Measurements from ENCODE around the gene PFKFB3. TPM values are rescaled to one million over a fixed set of nuclear protein-coding genes. Genes with fewer than 3 reads are reported as not detected.

Gene PFKFB3
- total RNA-seq, 1 experiment from 2014 or later, result 36.8 TPM

- H3K36me3 Mint-ChIP-seq (ENCODE audit: insufficient read depth in 1 of 3, low read depth in 3 of 3), result peaks cover 43 to 89% (median 88%) of the 10 kb centered on the region in 3 experiments; a peak in 6 of 7 replicates
- H2BK12ac ChIP-seq (ENCODE audit: insufficient read length, low read depth, low read length), result no peak overlapping the region
- H3K27ac ChIP-seq (ENCODE audit: insufficient read length, low read depth, low read length), result no peak overlapping the region
These were observed 27.6 kb downstream of the PFKFB3 start for GRCh38 chr10:6230315-6230714.

More at GRCh38 chr10:6230315-6230714, 27.6 kb downstream of the PFKFB3 start:
- H4K8ac ChIP-seq (replicated peaks; ENCODE audit: insufficient read length, low read depth, low read length), result no peak overlapping the region
- no peak overlapping the region for H3K4ac ChIP-seq (ENCODE audit: low read depth, low read length)
- no peak overlapping the region for H2AFZ ChIP-seq (ENCODE audit: low read length)
- no peak overlapping the region for H3K56ac ChIP-seq (ENCODE audit: insufficient read length, low read depth, low read length)
- H3K18ac ChIP-seq (ENCODE audit: insufficient read length, low read depth, low read length), result no peak overlapping the region
- H3K23me2 ChIP-seq (ENCODE audit: insufficient read length, low read depth, low read length, poor library complexity, severe bottlenecking), result no peaks in the 10 kb centered on the region
- Mint-ChIP-seq H3K27me3 (ENCODE audit: low read depth) (no peaks in the 10 kb centered on the region), H3K27ac (peak overlapping the region in 2 of 3 experiments; percentile 42 to 54; a peak in 2 of 7 replicates), H3K9me3 (no peaks in the 10 kb centered on the region), H3K4me3 (no peak overlapping the region), H3K4me1 (no peaks in the 10 kb centered on the region; a peak in 1 of 4 replicates)
- H3K23ac ChIP-seq (ENCODE audit: insufficient read length, low read depth, low read length), result no peak overlapping the region
- no peak overlapping the region for H4K5ac ChIP-seq (ENCODE audit: insufficient read length, low read depth, low read length)
- no peak overlapping the region for H2AK5ac ChIP-seq (ENCODE audit: insufficient read length, low read length)
- H4K20me1 ChIP-seq (ENCODE audit: control insufficient read depth, insufficient read depth, insufficient read length), result peaks cover 2% of the 10 kb centered on the region
- H2BK120ac ChIP-seq (ENCODE audit: low read depth, low read length, poor library complexity, severe bottlenecking), result no peak overlapping the region
- no peak overlapping the region for H2BK5ac ChIP-seq (ENCODE audit: insufficient read length, low read length)
- no peak overlapping the region for H3K14ac ChIP-seq (ENCODE audit: insufficient read depth, low read length)
- H3K9ac ChIP-seq (ENCODE audit: extremely low read depth, insufficient read length, low read length), result no peak overlapping the region
- H3K4me1 ChIP-seq (ENCODE audit: insufficient read depth, low read length), result no peaks in the 10 kb centered on the region
- H4K91ac ChIP-seq (ENCODE audit: insufficient read length, low read depth, low read length), result no peak overlapping the region
- H3K9me3 ChIP-seq (ENCODE audit: control insufficient read depth, low read depth, low read length), result no peaks in the 10 kb centered on the region
- no peak overlapping the region for H3K4me2 ChIP-seq (ENCODE audit: insufficient read depth, insufficient read length, low read length)
- H3K79me1 ChIP-seq (ENCODE audit: insufficient read depth, low read depth, low read length, poor library complexity, severe bottlenecking), result peaks cover 3% of the 10 kb centered on the region
- no peaks in the 10 kb centered on the region for H3K27me3 ChIP-seq (ENCODE audit: insufficient read depth, low read length)
- H2BK15ac ChIP-seq (ENCODE audit: low read depth, low read length), result no peak overlapping the region
- no CpG with 5 or more reads among the region's 2 CpGs for WGBS (ENCODE audit: extremely low coverage, insufficient read length, low lambda C conversion rate)
- H2BK20ac ChIP-seq (ENCODE audit: low read depth, low read length, poor library complexity, severe bottlenecking), result no peak overlapping the region
- no peaks in the 10 kb centered on the region for H3K79me2 ChIP-seq (ENCODE audit: insufficient read depth, low read length)
- no peak overlapping the region for H3T11ph ChIP-seq (ENCODE audit: low read length)
- no peak for TF ChIP-seq CTCF (conservative IDR thresholded peaks at IDR 0.05)
- DNase-seq, result no peak

Measured in H9 (cell line).